Vagina (tissue), 2 donors: ENCODE results near the gene SNAP23. TPM values are rescaled to one million over a fixed set of nuclear protein-coding genes. Genes with fewer than 3 reads are reported as not detected.

ENCODE experiments used
- DNase-seq, 2 donors: peaks; one replicate each; pipeline ENCODE4 v3.0.0-alpha.2; 2017; ENCODE audit errors: extremely low spot score in 2 of 2
- H3K27ac ChIP-seq: fragments of 200-600 bp; sonication (generic); one replicate; pipeline ENCODE4 v1.5.1; 2019
- H3K27me3 ChIP-seq: fragments of 200-600 bp; sonication (generic); one replicate; pipeline ENCODE4 v1.5.1; 2019
- H3K36me3 ChIP-seq, 2 donors: fragments of 200-600 bp; sonication (generic); one replicate each; pipeline ENCODE4 v1.5.1; 2017 to 2019
- H3K4me1 ChIP-seq: fragments of 200-600 bp; sonication (generic); one replicate; pipeline ENCODE4 v1.5.1; 2019
- H3K4me3 ChIP-seq, 2 donors: fragments of 200-600 bp; sonication (generic); 1 replicate in 1 of 2; 2 replicates in 1 of 2; pipeline ENCODE4 v1.5.1; 2016 to 2019
- H3K9me3 ChIP-seq: fragments of 200-600 bp; sonication (generic); one replicate; pipeline ENCODE4 v1.5.1; 2019
- POLR2A ChIP-seq, 2 donors: fragments of 450-650 bp; IDR thresholded peaks; one replicate each; pipeline ENCODE4 v1.6.1; 2017; ENCODE audit warnings: antibody characterized with exemption in 2 of 2, mild to moderate bottlenecking in 2 of 2, moderate library complexity in 2 of 2
- POLR2AphosphoS5 ChIP-seq, 2 donors: sonication (generic); formaldehyde crosslinking; IDR thresholded peaks; one replicate each; pipeline ENCODE4 v1.9.0; 2017; ENCODE audit warnings: antibody characterized with exemption in 2 of 2, mild to moderate bottlenecking in 2 of 2, low read depth in 1 of 2; ENCODE audit not compliant: insufficient read depth in 1 of 2
- intact Hi-C: fragments of 100-400 bp; cut with DNase I; formaldehyde crosslinking; loops from one replicate; pipeline ENCODE4 v1.15.1; 2023
- total RNA-seq: library from RNA; depleted of rRNA; stranded (reverse); fragments of >200 nt; gene quantifications from one replicate; pipeline ENCODE4 v1.2.3, GENCODE V29; 2016
- TF ChIP-seq, protein P1 (sequence below), 3 experiments: fragments of 450-650 bp in 2 of 3; fragments of 200-600 bp in 1 of 3; sonication (generic) in 1 of 3; IDR thresholded peaks; one replicate each; pipeline ENCODE4 v1.5.1; 2017 to 2019; ENCODE audit warnings: antibody characterized with exemption in 3 of 3, mild to moderate bottlenecking in 2 of 3, moderate library complexity in 2 of 3

SNAP23 gene
- total RNA-seq, 1 donor from 2014 or later, result 60.9 TPM

DNA sequence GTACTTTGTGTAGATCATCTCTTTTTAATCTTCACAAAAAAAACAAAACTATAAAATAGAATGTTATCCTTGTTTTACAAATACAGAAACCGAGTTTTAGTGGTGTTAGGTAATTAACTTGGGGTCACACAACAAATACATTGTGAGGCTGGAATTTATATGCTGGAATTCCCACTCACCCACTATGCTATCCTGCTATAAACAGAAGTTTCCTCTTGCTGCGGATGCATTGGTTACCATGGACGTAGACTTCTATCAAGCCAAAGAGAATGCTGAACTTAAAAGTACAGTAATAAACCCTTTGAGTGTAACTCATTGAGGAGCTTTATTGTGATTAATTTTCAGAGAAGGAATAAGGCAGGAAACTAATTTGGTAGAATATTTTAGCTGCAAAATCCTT is 9.2 kb downstream of the SNAP23 start:
- Histone ChIP-seq H3K27ac (peak overlapping the region; percentile 20), H3K36me3 (no peaks in the 10 kb centered on the region), H3K4me3 (no peak overlapping the region), H3K4me1 (peaks cover 16% of the 10 kb centered on the region), H3K27me3 (no peaks in the 10 kb centered on the region), H3K9me3 (no peaks in the 10 kb centered on the region)
- TF ChIP-seq, protein P1, sequence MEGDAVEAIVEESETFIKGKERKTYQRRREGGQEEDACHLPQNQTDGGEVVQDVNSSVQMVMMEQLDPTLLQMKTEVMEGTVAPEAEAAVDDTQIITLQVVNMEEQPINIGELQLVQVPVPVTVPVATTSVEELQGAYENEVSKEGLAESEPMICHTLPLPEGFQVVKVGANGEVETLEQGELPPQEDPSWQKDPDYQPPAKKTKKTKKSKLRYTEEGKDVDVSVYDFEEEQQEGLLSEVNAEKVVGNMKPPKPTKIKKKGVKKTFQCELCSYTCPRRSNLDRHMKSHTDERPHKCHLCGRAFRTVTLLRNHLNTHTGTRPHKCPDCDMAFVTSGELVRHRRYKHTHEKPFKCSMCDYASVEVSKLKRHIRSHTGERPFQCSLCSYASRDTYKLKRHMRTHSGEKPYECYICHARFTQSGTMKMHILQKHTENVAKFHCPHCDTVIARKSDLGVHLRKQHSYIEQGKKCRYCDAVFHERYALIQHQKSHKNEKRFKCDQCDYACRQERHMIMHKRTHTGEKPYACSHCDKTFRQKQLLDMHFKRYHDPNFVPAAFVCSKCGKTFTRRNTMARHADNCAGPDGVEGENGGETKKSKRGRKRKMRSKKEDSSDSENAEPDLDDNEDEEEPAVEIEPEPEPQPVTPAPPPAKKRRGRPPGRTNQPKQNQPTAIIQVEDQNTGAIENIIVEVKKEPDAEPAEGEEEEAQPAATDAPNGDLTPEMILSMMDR (IDR thresholded peaks at IDR 0.05), result no peak
- TF ChIP-seq POLR2A (IDR thresholded peaks at IDR 0.05) (no peak), POLR2AphosphoS5 (IDR thresholded peaks at IDR 0.05; ENCODE audit: insufficient read depth in 1 of 2, low read depth in 1 of 2) (no peak)
- no peak for DNase-seq
- intact Hi-C loops, result no loop called here

DNA sequence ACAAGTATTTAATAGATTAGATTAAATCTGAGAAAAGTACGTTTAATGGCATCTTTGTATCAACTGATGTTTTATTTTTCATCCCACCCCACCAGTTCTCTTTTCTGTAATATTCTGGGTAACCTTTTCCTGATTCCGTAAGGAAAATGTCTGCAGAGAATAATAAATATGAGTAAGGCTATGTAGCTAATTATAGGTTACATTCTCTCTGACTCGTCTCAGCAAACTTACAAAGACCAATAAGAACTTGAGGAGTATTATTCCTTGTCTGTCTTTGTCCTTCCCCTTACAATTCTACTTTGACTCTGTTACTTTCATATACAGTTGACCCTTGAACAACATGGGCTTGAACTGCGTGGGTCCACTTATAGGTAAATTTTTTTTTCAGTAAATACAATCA is 12.1 kb downstream of the SNAP23 start:
- no peaks in the 10 kb centered on the region for H3K36me3 ChIP-seq
- H3K27ac ChIP-seq, result no peak overlapping the region
- H3K4me1 ChIP-seq, result peaks cover 22% of the 10 kb centered on the region
- H3K4me3 ChIP-seq, result no peak overlapping the region
- intact Hi-C loops, result no loop called here
- TF ChIP-seq POLR2AphosphoS5 (IDR thresholded peaks at IDR 0.05; ENCODE audit: insufficient read depth in 1 of 2, low read depth in 1 of 2) (no peak), POLR2A (IDR thresholded peaks at IDR 0.05) (no peak)
- TF ChIP-seq, protein P1 (IDR thresholded peaks at IDR 0.05), result no peak
- H3K9me3 ChIP-seq, result no peaks in the 10 kb centered on the region
- no peak for DNase-seq
- no peaks in the 10 kb centered on the region for H3K27me3 ChIP-seq

DNA sequence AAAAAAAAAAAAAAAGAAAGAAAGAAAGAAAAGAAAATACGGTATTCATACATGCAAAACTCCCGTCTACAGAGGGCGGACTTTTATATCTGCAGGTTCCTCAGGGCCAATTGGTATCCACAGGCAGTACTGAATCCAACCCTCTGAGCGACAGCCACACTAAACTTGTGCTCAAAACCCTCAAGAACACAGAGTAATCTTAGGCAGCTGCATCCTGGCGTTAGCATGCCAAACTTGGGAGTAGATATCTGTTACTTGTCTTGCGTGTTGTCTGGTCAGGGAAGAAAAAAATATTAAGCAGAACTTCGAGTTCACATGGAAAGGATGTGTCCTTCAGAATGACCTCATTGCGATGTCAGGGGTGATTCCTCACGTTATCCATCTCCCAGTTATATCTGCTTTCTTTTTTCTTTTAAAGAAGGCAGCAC is 12.8 kb downstream of the SNAP23 start:
- no peak overlapping the region for H3K27ac ChIP-seq
- DNase-seq, result no peak
- H3K4me1 ChIP-seq, result peaks cover 22% of the 10 kb centered on the region
- H3K9me3 ChIP-seq, result no peaks in the 10 kb centered on the region
- no peaks in the 10 kb centered on the region for H3K27me3 ChIP-seq
- intact Hi-C loops, result no loop called here
- H3K36me3 ChIP-seq, result peaks cover 0 to under 1% of the 10 kb centered on the region in 2 donors
- no peak overlapping the region for H3K4me3 ChIP-seq
- TF ChIP-seq, protein P1 (IDR thresholded peaks at IDR 0.05), result no peak
- TF ChIP-seq POLR2AphosphoS5 (IDR thresholded peaks at IDR 0.05; ENCODE audit: insufficient read depth in 1 of 2, low read depth in 1 of 2) (no peak), POLR2A (IDR thresholded peaks at IDR 0.05) (no peak)

DNA sequence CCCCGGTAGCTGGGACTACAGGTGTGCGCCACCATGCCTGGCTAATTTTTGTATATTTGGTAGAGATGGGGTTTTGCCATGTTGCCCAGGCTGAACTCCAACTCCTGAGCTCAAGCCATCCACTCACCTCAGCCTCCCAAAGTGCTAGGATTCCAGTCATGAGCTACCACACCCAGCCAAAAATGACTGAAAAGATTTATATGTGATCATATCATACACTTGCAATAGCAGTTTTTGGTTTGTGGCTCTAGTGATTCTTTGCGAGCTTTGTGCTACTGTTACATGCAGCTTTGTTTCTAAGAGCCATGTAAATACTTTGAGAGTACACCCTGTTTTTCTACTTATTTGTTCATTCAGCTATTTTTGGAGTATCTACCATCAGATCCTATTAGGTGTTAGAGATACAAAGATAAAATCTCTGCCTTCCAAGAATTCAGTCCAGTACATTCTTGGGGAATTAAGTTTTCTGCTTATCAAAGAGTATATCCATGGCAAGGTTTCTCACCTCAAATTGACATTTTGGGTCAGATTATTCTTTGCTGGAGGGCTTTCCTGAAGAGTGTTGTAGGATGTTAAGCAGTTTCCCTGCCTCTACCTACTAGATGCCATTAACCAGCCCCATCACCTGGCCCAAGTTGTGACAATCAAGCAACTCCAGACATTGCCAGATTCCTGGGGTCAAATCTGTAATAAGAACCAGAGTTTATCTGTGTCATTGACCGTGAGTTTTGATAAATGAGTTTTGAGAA is 15.0 kb downstream of the SNAP23 start:
- Histone ChIP-seq H3K36me3 (peaks cover 0 to 20% of the 10 kb centered on the region in 2 donors), H3K4me1 (peaks cover 7% of the 10 kb centered on the region), H3K27me3 (no peaks in the 10 kb centered on the region), H3K9me3 (no peaks in the 10 kb centered on the region), H3K4me3 (no peak overlapping the region), H3K27ac (peak overlapping the region; percentile 63)
- intact Hi-C loops, result no loop called here
- TF ChIP-seq POLR2A (IDR thresholded peaks at IDR 0.05), result no peak
- no peak for TF ChIP-seq POLR2AphosphoS5 (IDR thresholded peaks at IDR 0.05; ENCODE audit: insufficient read depth in 1 of 2, low read depth in 1 of 2)
- TF ChIP-seq, protein P1 (IDR thresholded peaks at IDR 0.05), result no peak
- DNase-seq, result no peak

DNA sequence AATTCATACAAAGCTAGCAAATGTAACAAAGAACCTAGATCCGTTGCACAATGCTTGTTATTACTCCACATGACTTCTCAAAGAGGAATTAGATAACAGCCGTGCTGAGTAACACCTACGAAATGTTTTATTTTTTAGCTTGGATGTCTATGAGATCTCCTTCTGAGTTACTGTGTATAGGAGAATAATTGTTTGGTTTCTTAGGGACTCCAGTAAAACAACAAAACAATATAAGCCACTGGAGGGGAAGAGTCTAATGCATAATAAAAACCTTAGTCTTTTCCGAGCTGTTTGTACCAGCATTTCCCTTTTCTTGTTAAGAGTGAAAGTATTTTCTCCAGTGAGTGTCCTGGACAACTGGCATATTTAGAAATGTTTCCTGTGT is 15.6 kb downstream of the SNAP23 start:
- peaks cover 6% of the 10 kb centered on the region for H3K4me1 ChIP-seq
- TF ChIP-seq POLR2A (IDR thresholded peaks at IDR 0.05), result no peak
- TF ChIP-seq POLR2AphosphoS5 (IDR thresholded peaks at IDR 0.05; ENCODE audit: insufficient read depth in 1 of 2, low read depth in 1 of 2), result peak in 1 of 2 donors; percentile 61
- intact Hi-C loops, result no loop called here
- DNase-seq, result no peak
- peaks cover 0 to 25% of the 10 kb centered on the region in 2 donors for H3K36me3 ChIP-seq
- H3K27ac ChIP-seq, result peak overlapping the region; percentile 63
- H3K27me3 ChIP-seq, result no peaks in the 10 kb centered on the region
- H3K4me3 ChIP-seq, result no peak overlapping the region
- no peaks in the 10 kb centered on the region for H3K9me3 ChIP-seq
